ENCODE data around the gene FAM120C. TPM values are rescaled to one million over a fixed set of nuclear protein-coding genes. Genes with fewer than 3 reads are reported as not detected.

Gene FAM120C
- total and polyA plus RNA-seq, 2 experiments from 2014 or later, result 9.3 to 9.8 TPM

- TF ChIP-seq CTCF (conservative IDR thresholded peaks at IDR 0.05; ENCODE audit: low read depth in 2 of 2), result no peak
- TF ChIP-seq ZNF331 (CRISPR knock-in tag; IDR thresholded peaks at IDR 0.05; ENCODE audit: low read depth), result no peak
- TF ChIP-seq ETS1 (IDR thresholded peaks at IDR 0.05), result no peak
- no peak for TF ChIP-seq EZH2 (IDR thresholded peaks at IDR 0.05; ENCODE audit: low read depth, unreplicated experiment)
- TF ChIP-seq POLR2AphosphoS5 (IDR thresholded peaks at IDR 0.05; ENCODE audit: low read depth), result no peak
These were observed 93.9 kb downstream of the FAM120C start (continued) for GRCh38 chrX:54089191-54089590.

GRCh38 chrX:54087661-54088060 is 95.4 kb downstream of the FAM120C start:
- Histone ChIP-seq H4K20me1 (replicated peaks; ENCODE audit: insufficient read depth) (no peaks in the 10 kb centered on the region), H3K4me1 (ENCODE audit: insufficient read depth) (no peaks in the 10 kb centered on the region), H3K27ac (ENCODE audit: low read depth) (no peak overlapping the region), H3K27me3 (ENCODE audit: insufficient read depth) (no peaks in the 10 kb centered on the region), H3K79me2 (replicated peaks; ENCODE audit: insufficient read depth) (no peaks in the 10 kb centered on the region), H3K36me3 (ENCODE audit: insufficient read depth) (no peaks in the 10 kb centered on the region), H3K4me3 (no peak overlapping the region), H3K4me2 (no peak overlapping the region), H3K9me2 (ENCODE audit: insufficient read depth) (no peaks in the 10 kb centered on the region), H3F3A (replicated peaks; ENCODE audit: low read depth) (no peaks in the 10 kb centered on the region), H2AFZ (no peak overlapping the region)
- Mint-ChIP-seq H3K9me3 (no peaks in the 10 kb centered on the region), H3K4me1 (no peaks in the 10 kb centered on the region), H3K4me3 (no peak overlapping the region), H3K27ac (no peak overlapping the region), H3K27me3 (ENCODE audit: insufficient read depth, low read depth, poor library complexity) (no peaks in the 10 kb centered on the region), H3K36me3 (ENCODE audit: low read depth) (no peaks in the 10 kb centered on the region)
- ATAC-seq (no peak), DNase-seq (ENCODE audit: low spot score) (no peak)
- no peak for TF ChIP-seq POLR2AphosphoS5 (IDR thresholded peaks at IDR 0.05; ENCODE audit: low read depth)
- TF ChIP-seq REST (IDR thresholded peaks at IDR 0.05; ENCODE audit: unreplicated experiment), result no peak
- no peak for TF ChIP-seq EZH2phosphoT487 (IDR thresholded peaks at IDR 0.05; ENCODE audit: unreplicated experiment)
- TF ChIP-seq ZNF462 (CRISPR knock-in tag; IDR thresholded peaks at IDR 0.05), result no peak
- TF ChIP-seq CREB1 (CRISPR knock-in tag; IDR thresholded peaks at IDR 0.05; ENCODE audit: low read depth), result no peak
- TF ChIP-seq ZNF114 (CRISPR knock-in tag; IDR thresholded peaks at IDR 0.05), result no peak
- TF ChIP-seq STAT1 (IDR thresholded peaks at IDR 0.05; ENCODE audit: unreplicated experiment), result no peak
- no peak for TF ChIP-seq NANOG (IDR thresholded peaks at IDR 0.05; ENCODE audit: borderline replicate concordance)
- no peak for TF ChIP-seq ZNF331 (CRISPR knock-in tag; IDR thresholded peaks at IDR 0.05; ENCODE audit: low read depth)
- TF ChIP-seq EZH2 (IDR thresholded peaks at IDR 0.05; ENCODE audit: low read depth, unreplicated experiment), result no peak
- TF ChIP-seq JUNB (IDR thresholded peaks at IDR 0.05; ENCODE audit: unreplicated experiment), result no peak
